Activated naive CD4-positive, alpha-beta T cell treated with anti-CD3 and anti-CD28 coated beads, Interleukin-2, amount 50 U/mL, for 24 hours (primary cell): ENCODE data around the gene RPS21.

Experiments used
- H3K27ac Mint-ChIP-seq: one replicate; pipeline ENCODE4 v1.8.0; 2021; ENCODE audit warnings: mild to moderate bottlenecking, mixed read lengths
- H3K27me3 Mint-ChIP-seq: one replicate; pipeline ENCODE4 v1.8.0; 2021; ENCODE audit warnings: mixed read lengths
- H3K36me3 Mint-ChIP-seq: one replicate; pipeline ENCODE4 v1.8.0; 2021; ENCODE audit warnings: mixed read lengths
- H3K4me1 Mint-ChIP-seq: one replicate; pipeline ENCODE4 v1.8.0; 2021; ENCODE audit warnings: mixed read lengths
- H3K4me3 Mint-ChIP-seq: one replicate; pipeline ENCODE4 v1.8.0; 2021; ENCODE audit warnings: mild to moderate bottlenecking, mixed read lengths
- H3K9me3 Mint-ChIP-seq: one replicate; pipeline ENCODE4 v1.8.0; 2021; ENCODE audit warnings: mixed read lengths

RPS21 gene

GRCh38 chr20:62386383-62387218 is at the start of gene RPS21:
Gene RPS21 (plus strand): TSS chr20:62387103. CDS start chr20:62387339, 236 bp downstream.
- Mint-ChIP-seq H3K27me3 (no peaks in the 10 kb centered on the region), H3K9me3 (peaks cover 6% of the 10 kb centered on the region), H3K36me3 (peaks cover 24% of the 10 kb centered on the region), H3K4me1 (peaks cover 61% of the 10 kb centered on the region), H3K27ac (peak within 1 kb of the TSS; percentile 94), H3K4me3 (peak within 1 kb of the TSS; percentile 96)

- Mint-ChIP-seq H3K27me3 (peaks cover 5% of the 10 kb centered on the region), H3K4me3 (no peak overlapping the region), H3K36me3 (no peaks in the 10 kb centered on the region), H3K9me3 (no peaks in the 10 kb centered on the region), H3K4me1 (no peaks in the 10 kb centered on the region), H3K27ac (no peak overlapping the region)
These were observed 49.2 kb upstream of the RPS21 start for GRCh38 chr20:62337558-62338293.

- H3K4me3 Mint-ChIP-seq, result no peak overlapping the region
- H3K4me1 Mint-ChIP-seq, result no peaks in the 10 kb centered on the region
- H3K27me3 Mint-ChIP-seq, result peaks cover 5% of the 10 kb centered on the region
- no peaks in the 10 kb centered on the region for H3K9me3 Mint-ChIP-seq
- H3K36me3 Mint-ChIP-seq, result no peaks in the 10 kb centered on the region
- H3K27ac Mint-ChIP-seq, result no peak overlapping the region
These were observed 48.6 kb upstream of the RPS21 start for GRCh38 chr20:62338294-62338620.

GRCh38 chr20:62339647-62340062 is 47.2 kb upstream of the RPS21 start:
- peaks cover 5% of the 10 kb centered on the region for H3K27me3 Mint-ChIP-seq
- no peak overlapping the region for H3K4me3 Mint-ChIP-seq
- no peaks in the 10 kb centered on the region for H3K4me1 Mint-ChIP-seq
- H3K36me3 Mint-ChIP-seq, result no peaks in the 10 kb centered on the region
- H3K27ac Mint-ChIP-seq, result no peak overlapping the region
- H3K9me3 Mint-ChIP-seq, result no peaks in the 10 kb centered on the region

DNA sequence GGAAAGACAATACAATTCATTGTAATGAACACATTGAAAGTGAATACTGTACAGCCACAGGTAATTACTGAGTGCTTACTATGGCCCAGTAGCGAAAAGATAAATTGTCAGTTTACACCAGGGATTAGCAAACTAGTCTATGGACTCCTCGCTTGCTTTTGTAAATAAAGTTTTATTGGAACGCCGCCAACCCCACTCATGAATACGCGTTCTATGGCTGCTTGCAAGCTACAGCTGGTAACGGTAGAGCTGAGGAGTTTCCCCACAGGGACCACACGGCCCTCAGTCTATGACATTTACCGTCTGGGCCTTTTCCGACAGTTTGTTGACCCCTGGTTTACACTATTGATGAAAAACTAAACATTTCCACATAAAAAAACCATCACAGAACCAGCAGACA is 44.0 kb upstream of the RPS21 start:
- peaks cover 2% of the 10 kb centered on the region for H3K27me3 Mint-ChIP-seq
- no peaks in the 10 kb centered on the region for H3K4me1 Mint-ChIP-seq

DNA sequence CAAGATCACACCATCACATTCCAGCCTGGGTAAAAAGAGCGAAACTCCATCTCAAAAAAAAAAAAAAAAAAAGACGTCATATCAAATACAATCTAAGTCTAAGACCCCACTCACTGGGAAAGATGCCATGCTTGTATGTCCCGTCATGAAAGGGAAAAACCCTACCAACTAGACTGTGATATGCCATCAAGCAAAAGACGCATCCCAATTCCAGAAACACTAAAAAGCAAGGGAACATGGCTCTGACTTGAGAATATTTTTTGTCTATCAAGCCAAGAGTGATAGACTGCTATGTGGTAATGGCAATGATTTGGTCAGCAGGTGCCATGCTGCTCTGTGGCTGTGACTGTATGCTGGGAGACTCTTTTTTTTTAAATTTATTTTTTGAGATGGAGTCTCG is 42.8 kb upstream of the RPS21 start:
- Mint-ChIP-seq H3K36me3 (peaks cover 2% of the 10 kb centered on the region), H3K4me3 (no peak overlapping the region), H3K9me3 (no peaks in the 10 kb centered on the region), H3K27me3 (peaks cover 2% of the 10 kb centered on the region), H3K4me1 (no peaks in the 10 kb centered on the region), H3K27ac (no peak overlapping the region)

More for the DNA sequence above, 44.0 kb upstream of the RPS21 start:
- Mint-ChIP-seq H3K4me3 (no peak overlapping the region), H3K27ac (no peak overlapping the region), H3K9me3 (no peaks in the 10 kb centered on the region), H3K36me3 (no peaks in the 10 kb centered on the region)

DNA sequence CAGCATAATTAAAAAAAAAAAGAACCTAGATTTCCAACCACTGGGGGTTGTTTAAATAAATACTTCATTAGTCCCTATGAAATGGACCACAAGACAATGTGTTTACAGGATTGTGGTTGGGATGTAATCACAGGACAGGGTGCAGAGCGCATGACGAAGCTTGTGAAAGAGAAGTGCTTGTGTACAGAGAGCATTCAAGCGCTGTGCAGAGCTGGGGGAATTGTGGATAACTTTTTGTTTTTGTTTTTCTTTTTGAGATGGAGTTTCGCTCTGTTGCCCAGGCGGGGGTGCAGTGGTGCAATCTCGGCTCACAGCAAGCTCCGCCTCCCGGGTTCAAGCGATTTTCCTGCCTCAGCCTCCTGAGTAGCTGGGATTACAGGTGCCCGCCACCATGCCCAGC is 42.1 kb upstream of the RPS21 start:
- no peak overlapping the region for H3K27ac Mint-ChIP-seq
- peaks cover 5% of the 10 kb centered on the region for H3K36me3 Mint-ChIP-seq
- no peaks in the 10 kb centered on the region for H3K27me3 Mint-ChIP-seq
- no peak overlapping the region for H3K4me3 Mint-ChIP-seq
- no peaks in the 10 kb centered on the region for H3K9me3 Mint-ChIP-seq
- H3K4me1 Mint-ChIP-seq, result no peaks in the 10 kb centered on the region

DNA sequence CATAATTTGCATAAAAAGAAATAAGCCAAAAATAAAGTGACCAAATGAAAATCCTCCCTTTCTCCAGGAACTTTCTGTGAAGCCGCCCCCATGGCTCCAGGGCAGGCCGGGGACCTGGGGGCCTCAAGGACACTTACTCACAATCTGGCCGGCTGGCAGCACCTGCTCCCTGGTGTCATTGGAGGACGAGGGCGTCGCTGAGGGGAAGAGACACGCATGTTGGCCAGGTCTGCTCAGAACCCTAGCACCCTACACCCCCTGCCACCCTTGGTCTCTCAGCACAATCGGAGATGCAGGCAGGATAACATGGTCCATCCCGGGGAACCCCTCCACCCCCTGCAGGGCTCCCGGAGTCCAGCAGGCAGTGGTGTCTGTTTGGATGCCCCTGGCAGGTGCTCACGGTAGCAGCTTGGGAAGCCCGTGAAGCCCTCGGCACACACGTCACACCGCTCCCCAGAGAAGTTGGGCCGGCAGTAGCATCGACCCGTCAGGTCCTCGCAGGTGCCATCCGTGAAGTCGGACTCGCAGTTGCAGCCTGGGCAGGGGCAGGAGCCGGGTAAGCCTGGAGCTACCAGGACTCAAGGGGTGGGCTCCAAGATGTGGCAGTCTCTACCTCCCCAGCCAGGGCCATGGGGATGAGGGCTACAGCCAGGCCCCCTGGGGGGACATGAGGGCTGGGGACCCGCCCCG is 41.1 kb upstream of the RPS21 start:
- no peaks in the 10 kb centered on the region for H3K9me3 Mint-ChIP-seq

GRCh38 chr20:62346398-62347150 is 40.3 kb upstream of the RPS21 start:
- H3K27ac Mint-ChIP-seq, result no peak overlapping the region
- no peaks in the 10 kb centered on the region for H3K4me1 Mint-ChIP-seq
- H3K4me3 Mint-ChIP-seq, result no peak overlapping the region
- peaks cover 5% of the 10 kb centered on the region for H3K36me3 Mint-ChIP-seq
- H3K9me3 Mint-ChIP-seq, result no peaks in the 10 kb centered on the region
- H3K27me3 Mint-ChIP-seq, result no peaks in the 10 kb centered on the region

More for the DNA sequence above, 41.1 kb upstream of the RPS21 start:
- Mint-ChIP-seq H3K36me3 (peaks cover 5% of the 10 kb centered on the region), H3K4me1 (no peaks in the 10 kb centered on the region), H3K4me3 (no peak overlapping the region), H3K27ac (no peak overlapping the region), H3K27me3 (no peaks in the 10 kb centered on the region)

- no peaks in the 10 kb centered on the region for H3K9me3 Mint-ChIP-seq
- peaks cover 5% of the 10 kb centered on the region for H3K36me3 Mint-ChIP-seq
- H3K4me1 Mint-ChIP-seq, result no peaks in the 10 kb centered on the region
- H3K4me3 Mint-ChIP-seq, result no peak overlapping the region
- H3K27me3 Mint-ChIP-seq, result no peaks in the 10 kb centered on the region
- no peak overlapping the region for H3K27ac Mint-ChIP-seq
These were observed 39.8 kb upstream of the RPS21 start for GRCh38 chr20:62347151-62347404.

GRCh38 chr20:62347445-62347844 is 39.5 kb upstream of the RPS21 start:
- Mint-ChIP-seq H3K36me3 (peaks cover 5% of the 10 kb centered on the region), H3K4me3 (no peak overlapping the region), H3K27ac (no peak overlapping the region), H3K9me3 (no peaks in the 10 kb centered on the region), H3K4me1 (no peaks in the 10 kb centered on the region), H3K27me3 (no peaks in the 10 kb centered on the region)

GRCh38 chr20:62348604-62349003 is 38.3 kb upstream of the RPS21 start:
- no peak overlapping the region for H3K27ac Mint-ChIP-seq
- H3K9me3 Mint-ChIP-seq, result no peaks in the 10 kb centered on the region
- no peaks in the 10 kb centered on the region for H3K4me1 Mint-ChIP-seq
- no peak overlapping the region for H3K4me3 Mint-ChIP-seq
- peaks cover 5% of the 10 kb centered on the region for H3K36me3 Mint-ChIP-seq
- H3K27me3 Mint-ChIP-seq, result no peaks in the 10 kb centered on the region

DNA sequence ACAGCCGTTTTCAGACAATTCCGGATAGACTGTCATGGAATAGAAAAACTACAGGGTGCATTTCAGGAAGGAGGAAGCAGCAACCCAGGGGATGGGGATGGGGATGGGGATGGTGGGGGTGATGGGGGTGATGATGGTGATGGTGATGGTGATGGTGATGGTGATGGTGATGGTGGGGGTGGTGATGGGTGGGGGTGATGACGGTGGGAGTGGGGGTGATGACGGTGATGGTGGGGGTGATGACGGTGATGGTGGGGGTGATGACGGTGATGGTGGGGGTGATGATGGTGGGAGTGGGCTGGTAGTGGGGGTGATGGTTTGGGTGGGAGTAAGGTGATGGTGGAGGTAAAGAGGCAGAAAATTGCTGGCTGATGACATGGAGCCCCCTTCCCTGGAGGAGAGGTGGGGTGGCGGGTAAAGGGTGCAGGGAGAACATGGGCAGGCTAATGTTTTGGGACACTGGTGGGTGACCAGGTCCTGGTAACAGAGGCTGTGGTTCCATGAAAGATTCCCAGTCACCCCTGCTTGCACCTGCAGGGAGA is 37.3 kb upstream of the RPS21 start:
- H3K9me3 Mint-ChIP-seq, result no peaks in the 10 kb centered on the region
- no peaks in the 10 kb centered on the region for H3K27me3 Mint-ChIP-seq
- H3K27ac Mint-ChIP-seq, result no peak overlapping the region
- no peaks in the 10 kb centered on the region for H3K4me1 Mint-ChIP-seq
- H3K4me3 Mint-ChIP-seq, result no peak overlapping the region
- H3K36me3 Mint-ChIP-seq, result peaks cover 5% of the 10 kb centered on the region

DNA sequence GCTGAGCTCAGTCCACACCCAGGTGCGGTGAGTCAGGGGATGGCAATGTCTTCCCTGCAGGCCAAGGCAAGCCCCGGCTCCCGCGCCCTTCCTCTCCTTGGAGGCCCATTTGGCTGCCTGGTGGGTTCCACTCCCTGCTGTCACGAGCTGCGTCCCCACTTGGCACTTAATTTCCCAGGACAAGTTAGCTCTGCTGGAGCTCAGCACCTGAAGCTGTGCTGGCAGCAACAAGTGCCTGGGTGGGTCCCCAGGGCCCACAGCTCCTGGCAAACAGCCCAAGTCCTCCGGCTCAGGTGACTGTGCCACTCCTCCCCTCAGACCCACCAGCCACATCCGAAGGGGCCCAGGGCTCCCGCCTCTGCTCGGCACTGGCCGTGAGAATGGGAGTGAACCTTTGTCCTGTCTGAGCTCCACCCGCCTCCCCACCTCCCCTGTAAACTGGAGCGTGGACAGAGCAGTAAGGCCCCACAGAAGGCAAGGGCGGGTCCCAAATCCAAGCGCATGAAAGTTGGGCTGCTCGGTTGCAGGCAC is 36.7 kb upstream of the RPS21 start:
- no peak overlapping the region for H3K27ac Mint-ChIP-seq
- H3K27me3 Mint-ChIP-seq, result no peaks in the 10 kb centered on the region
- H3K4me3 Mint-ChIP-seq, result no peak overlapping the region
- peaks cover 5% of the 10 kb centered on the region for H3K36me3 Mint-ChIP-seq
- H3K9me3 Mint-ChIP-seq, result no peaks in the 10 kb centered on the region
- H3K4me1 Mint-ChIP-seq, result no peaks in the 10 kb centered on the region
